ENCODE measurements around the gene MED27.

Gene MED27

DNA sequence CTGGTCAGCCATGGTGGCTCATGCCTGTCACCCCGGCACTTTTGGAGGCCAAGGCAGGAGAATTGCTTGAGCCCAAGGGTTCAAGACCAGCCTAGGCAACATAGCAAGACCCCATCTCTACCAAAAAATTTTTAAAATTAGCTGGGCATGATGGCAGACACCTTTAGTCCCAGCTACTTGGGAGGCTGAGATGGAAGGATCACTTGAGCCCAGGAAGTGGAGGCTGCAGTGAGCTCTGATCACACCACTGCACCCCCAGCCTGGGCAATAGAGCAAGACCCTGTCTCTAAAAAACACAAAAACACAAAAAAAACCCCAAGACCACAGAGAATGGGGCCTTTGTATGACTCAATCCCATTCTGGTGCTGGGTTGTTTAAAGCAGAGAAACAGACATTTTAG is 44.0 kb downstream of the MED27 start:
- Histone ChIP-seq H3K36me3 (ENCODE audit: insufficient read depth, low read length) (no peaks in the 10 kb centered on the region), H3K9ac (ENCODE audit: low read depth, low read length, poor library complexity, severe bottlenecking) (no peak overlapping the region), H3K79me2 (ENCODE audit: insufficient read depth, low read length) (peaks cover 51% of the 10 kb centered on the region), H3K9me3 (ENCODE audit: insufficient read depth, low read depth, low read length) (no peaks in the 10 kb centered on the region), H3K4me3 (ENCODE audit: low read length, poor library complexity, severe bottlenecking) (no peak overlapping the region), H3K4me2 (ENCODE audit: low read depth, low read length, poor library complexity, severe bottlenecking) (no peak overlapping the region), H3F3A (ENCODE audit: low read depth) (no peaks in the 10 kb centered on the region; the same call in 1 of the 2 replicates), H3K4me1 (ENCODE audit: insufficient read depth, low read length, poor library complexity, severe bottlenecking) (peaks cover 28% of the 10 kb centered on the region), H3K27me3 (ENCODE audit: insufficient read depth, low read length, poor library complexity, severe bottlenecking) (no peaks in the 10 kb centered on the region), H2AFZ (ENCODE audit: low read length) (no peak overlapping the region), H3K9me2 (replicated peaks; ENCODE audit: low read depth, low read length) (no peaks in the 10 kb centered on the region), H4K20me1 (ENCODE audit: insufficient read depth, low read length, poor library complexity, severe bottlenecking) (peaks cover 9% of the 10 kb centered on the region)
- TF ChIP-seq EZH2phosphoT487 (IDR thresholded peaks at IDR 0.05; ENCODE audit: borderline replicate concordance): no peak
- TF ChIP-seq, protein P1, sequence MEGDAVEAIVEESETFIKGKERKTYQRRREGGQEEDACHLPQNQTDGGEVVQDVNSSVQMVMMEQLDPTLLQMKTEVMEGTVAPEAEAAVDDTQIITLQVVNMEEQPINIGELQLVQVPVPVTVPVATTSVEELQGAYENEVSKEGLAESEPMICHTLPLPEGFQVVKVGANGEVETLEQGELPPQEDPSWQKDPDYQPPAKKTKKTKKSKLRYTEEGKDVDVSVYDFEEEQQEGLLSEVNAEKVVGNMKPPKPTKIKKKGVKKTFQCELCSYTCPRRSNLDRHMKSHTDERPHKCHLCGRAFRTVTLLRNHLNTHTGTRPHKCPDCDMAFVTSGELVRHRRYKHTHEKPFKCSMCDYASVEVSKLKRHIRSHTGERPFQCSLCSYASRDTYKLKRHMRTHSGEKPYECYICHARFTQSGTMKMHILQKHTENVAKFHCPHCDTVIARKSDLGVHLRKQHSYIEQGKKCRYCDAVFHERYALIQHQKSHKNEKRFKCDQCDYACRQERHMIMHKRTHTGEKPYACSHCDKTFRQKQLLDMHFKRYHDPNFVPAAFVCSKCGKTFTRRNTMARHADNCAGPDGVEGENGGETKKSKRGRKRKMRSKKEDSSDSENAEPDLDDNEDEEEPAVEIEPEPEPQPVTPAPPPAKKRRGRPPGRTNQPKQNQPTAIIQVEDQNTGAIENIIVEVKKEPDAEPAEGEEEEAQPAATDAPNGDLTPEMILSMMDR (conservative IDR thresholded peaks at IDR 0.05; ENCODE audit: low read length): no peak

DNA sequence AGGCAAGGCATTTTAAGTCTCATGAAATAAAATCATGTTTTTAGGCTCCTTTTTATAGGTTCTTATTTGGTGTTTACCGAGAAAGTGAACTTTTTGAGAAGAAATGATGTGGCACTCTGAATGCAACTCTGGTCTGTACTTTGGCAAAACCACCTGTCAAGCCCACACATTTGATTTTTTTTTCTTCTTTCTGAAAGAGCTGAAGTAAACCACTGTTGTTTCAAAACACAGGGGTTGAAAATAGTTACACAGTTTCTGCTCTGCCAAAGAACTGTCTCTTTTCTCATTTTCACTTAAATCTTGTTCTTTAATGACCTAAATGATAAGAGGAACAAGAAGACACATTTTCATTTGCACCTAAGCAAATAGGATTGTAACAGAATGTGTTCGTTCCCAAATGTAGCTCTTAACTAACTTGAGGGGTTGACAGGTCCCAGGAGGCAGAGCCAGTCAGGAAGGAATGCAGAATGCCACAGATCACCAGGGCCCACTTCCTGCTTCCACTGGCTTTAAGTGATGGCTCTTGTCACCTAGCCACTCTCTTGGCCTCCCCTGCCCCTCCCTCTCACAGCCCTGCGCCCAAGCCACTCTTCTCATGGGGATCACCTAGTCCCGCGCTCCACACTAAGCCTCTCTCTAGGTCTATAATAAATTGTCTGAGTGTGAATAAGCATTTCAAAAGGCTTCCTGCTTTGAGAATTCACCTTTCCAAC is 47.3 kb downstream of the MED27 start:
- H3F3A ChIP-seq (ENCODE audit: low read depth): no peaks in the 10 kb centered on the region; the same call in 1 of the 2 replicates
- no peaks in the 10 kb centered on the region for H3K9me2 ChIP-seq (replicated peaks; ENCODE audit: low read depth, low read length)
- H3K9me3 ChIP-seq (ENCODE audit: insufficient read depth, low read depth, low read length): no peaks in the 10 kb centered on the region
- H4K20me1 ChIP-seq (ENCODE audit: insufficient read depth, low read length, poor library complexity, severe bottlenecking): peaks cover 9% of the 10 kb centered on the region
- H3K4me3 ChIP-seq (ENCODE audit: low read length, poor library complexity, severe bottlenecking): peak overlapping the region; percentile 24
- H3K79me2 ChIP-seq (ENCODE audit: insufficient read depth, low read length): peaks cover 54% of the 10 kb centered on the region
- H3K9ac ChIP-seq (ENCODE audit: low read depth, low read length, poor library complexity, severe bottlenecking): no peak overlapping the region
- no peak overlapping the region for H2AFZ ChIP-seq (ENCODE audit: low read length)
- no peaks in the 10 kb centered on the region for H3K27me3 ChIP-seq (ENCODE audit: insufficient read depth, low read length, poor library complexity, severe bottlenecking)
- H3K4me1 ChIP-seq (ENCODE audit: insufficient read depth, low read length, poor library complexity, severe bottlenecking): peaks cover 31% of the 10 kb centered on the region
- TF ChIP-seq, protein P1 (conservative IDR thresholded peaks at IDR 0.05; ENCODE audit: low read length): no peak
- no peak for TF ChIP-seq EZH2phosphoT487 (IDR thresholded peaks at IDR 0.05; ENCODE audit: borderline replicate concordance)
- peak overlapping the region; percentile 48 for H3K4me2 ChIP-seq (ENCODE audit: low read depth, low read length, poor library complexity, severe bottlenecking)
- H3K36me3 ChIP-seq (ENCODE audit: insufficient read depth, low read length): no peaks in the 10 kb centered on the region

DNA sequence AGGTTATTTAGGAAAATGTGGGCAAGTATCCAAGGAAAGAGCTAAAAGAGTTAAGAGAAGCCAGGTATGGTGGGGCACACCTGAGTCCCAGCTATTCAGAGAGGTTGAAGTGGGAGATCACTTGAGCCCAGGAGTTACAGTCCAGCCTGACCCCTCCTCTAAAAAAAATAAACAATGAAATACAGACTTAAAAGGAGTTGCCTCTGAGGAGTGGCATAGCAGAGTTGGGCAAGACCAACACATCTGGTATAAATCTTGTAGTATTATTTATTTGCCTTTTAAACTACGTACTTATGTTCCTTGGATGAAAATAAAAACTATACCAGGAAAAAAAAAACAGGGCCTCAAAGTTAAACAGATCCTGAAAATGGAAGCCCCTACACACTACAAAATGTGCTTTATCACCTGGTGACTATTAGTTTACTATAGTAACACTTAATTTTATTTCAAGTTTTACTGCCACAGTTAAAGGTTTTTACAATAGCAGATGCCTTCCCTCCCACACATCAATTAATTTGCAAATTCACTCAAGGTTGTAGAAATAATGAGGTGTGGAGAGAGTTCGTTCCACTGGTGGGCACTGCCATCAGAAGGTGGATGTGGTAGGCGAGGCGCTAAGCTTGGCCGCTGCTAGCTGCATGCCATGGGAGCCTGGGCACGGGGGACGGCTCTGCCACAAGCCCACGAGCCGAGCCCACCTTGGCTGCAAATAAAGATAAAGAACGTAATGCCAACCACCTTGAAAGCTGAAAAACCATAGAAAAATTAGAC is 48.0 kb downstream of the MED27 start:
- H3K9ac ChIP-seq (ENCODE audit: low read depth, low read length, poor library complexity, severe bottlenecking): no peak overlapping the region
- no peak for TF ChIP-seq EZH2phosphoT487 (IDR thresholded peaks at IDR 0.05; ENCODE audit: borderline replicate concordance)
- TF ChIP-seq, protein P1 (conservative IDR thresholded peaks at IDR 0.05; ENCODE audit: low read length): 0 out of 2 replicates have a peak, but pooled peaks have one; percentile 9
- H3K36me3 ChIP-seq (ENCODE audit: insufficient read depth, low read length): no peaks in the 10 kb centered on the region
- peaks cover 9% of the 10 kb centered on the region for H4K20me1 ChIP-seq (ENCODE audit: insufficient read depth, low read length, poor library complexity, severe bottlenecking)
- H3K4me2 ChIP-seq (ENCODE audit: low read depth, low read length, poor library complexity, severe bottlenecking): peak overlapping the region; percentile 48
- no peaks in the 10 kb centered on the region for H3K9me3 ChIP-seq (ENCODE audit: insufficient read depth, low read depth, low read length)
- H2AFZ ChIP-seq (ENCODE audit: low read length): no peak overlapping the region
- peaks cover 52% of the 10 kb centered on the region for H3K79me2 ChIP-seq (ENCODE audit: insufficient read depth, low read length)
- no peaks in the 10 kb centered on the region for H3K9me2 ChIP-seq (replicated peaks; ENCODE audit: low read depth, low read length)
- no peaks in the 10 kb centered on the region; the same call in 1 of the 2 replicates for H3F3A ChIP-seq (ENCODE audit: low read depth)
- no peaks in the 10 kb centered on the region for H3K27me3 ChIP-seq (ENCODE audit: insufficient read depth, low read length, poor library complexity, severe bottlenecking)
- no peak overlapping the region for H3K4me3 ChIP-seq (ENCODE audit: low read length, poor library complexity, severe bottlenecking)
- H3K4me1 ChIP-seq (ENCODE audit: insufficient read depth, low read length, poor library complexity, severe bottlenecking): peaks cover 31% of the 10 kb centered on the region
